HepG2 (cell line): ENCODE results near the gene CFD. TPM values are rescaled to one million over a fixed set of nuclear protein-coding genes. Genes with fewer than 3 reads are reported as not detected.

Experiments used
- ADNP ChIP-seq: sonication (generic); formaldehyde crosslinking; IDR thresholded peaks from 2 replicates; pipeline ENCODE4 v1.4.0; 2020; ENCODE audit warnings: missing genetic modification reagents
- BATF2 ChIP-seq: sonication (generic); formaldehyde crosslinking; IDR thresholded peaks from 2 replicates; pipeline ENCODE4 v1.8.0; 2022; ENCODE audit warnings: mild to moderate bottlenecking, missing genetic modification reagents, moderate library complexity
- CEBPB ChIP-seq: IDR thresholded peaks from 2 replicates; pipeline ENCODE4 v1.6.1; 2011; ENCODE audit warnings: low read depth, low read length, improper control_type of control experiment, borderline replicate concordance
- IRF9 ChIP-seq: sonication (generic); formaldehyde crosslinking; IDR thresholded peaks from 2 replicates; pipeline ENCODE4 v1.8.0; 2022; ENCODE audit warnings: missing genetic modification reagents, mild to moderate bottlenecking, borderline replicate concordance
- KDM2A ChIP-seq: sonication (generic); formaldehyde crosslinking; IDR thresholded peaks from 2 replicates; pipeline ENCODE4 v1.4.0; 2020; ENCODE audit warnings: low read depth, missing genetic modification reagents, borderline replicate concordance
- KDM5B ChIP-seq: sonication (generic); formaldehyde crosslinking; IDR thresholded peaks from 2 replicates; pipeline ENCODE4 v1.4.0; 2020; ENCODE audit warnings: missing genetic modification reagents, mild to moderate bottlenecking, borderline replicate concordance
- LCORL ChIP-seq, 2 experiments: fragments of 450-650 bp in 1 of 2; sonication (generic) in 1 of 2; formaldehyde crosslinking in 1 of 2; IDR thresholded peaks; 2 replicates each; pipeline versions ENCODE4 v1.5.0 to v1.6.1; 2017 to 2020; ENCODE audit warnings: antibody characterized with exemption in 1 of 2, missing genetic modification reagents in 1 of 2
- NR2F6 ChIP-seq, 2 experiments: IDR thresholded peaks; 2 replicates each; pipeline ENCODE4 v1.6.1; 2016; ENCODE audit warnings: antibody characterized with exemption in 1 of 2, mild to moderate bottlenecking in 1 of 2
- NRL ChIP-seq: sonication (generic); formaldehyde crosslinking; IDR thresholded peaks from 2 replicates; pipeline ENCODE4 v1.5.0; 2020; ENCODE audit warnings: missing genetic modification reagents, mild to moderate bottlenecking, moderate library complexity, borderline replicate concordance
- PITX1 ChIP-seq: sonication (generic); formaldehyde crosslinking; IDR thresholded peaks from 2 replicates; pipeline ENCODE4 v1.5.1; 2020; ENCODE audit warnings: mild to moderate bottlenecking, missing genetic modification reagents
- TFAP4 ChIP-seq: sonication (generic); IDR thresholded peaks from 2 replicates; pipeline ENCODE4 v1.6.1; 2016; ENCODE audit warnings: low read depth, borderline replicate concordance
- ZBTB7B ChIP-seq: sonication (generic); formaldehyde crosslinking; IDR thresholded peaks from 2 replicates; pipeline ENCODE4 v1.4.0; 2020; ENCODE audit warnings: missing genetic modification reagents
- ZNF251 ChIP-seq: sonication (generic); formaldehyde crosslinking; IDR thresholded peaks from 2 replicates; pipeline ENCODE4 v1.9.0; 2021; ENCODE audit warnings: mild to moderate bottlenecking, missing genetic modification reagents
- ZNF3 ChIP-seq: IDR thresholded peaks from 2 replicates; pipeline ENCODE4 v1.7.0; 2017; ENCODE audit warnings: inconsistent platforms
- ZNF501 ChIP-seq: sonication (generic); formaldehyde crosslinking; IDR thresholded peaks from 2 replicates; pipeline ENCODE4 v1.5.1; 2020; ENCODE audit warnings: mild to moderate bottlenecking, moderate library complexity, missing genetic modification reagents
- ZNF605 ChIP-seq: sonication (generic); formaldehyde crosslinking; IDR thresholded peaks from 2 replicates; pipeline ENCODE4 v1.8.0; 2022; ENCODE audit warnings: mild to moderate bottlenecking, missing genetic modification reagents
- ZNF619 ChIP-seq: sonication (generic); formaldehyde crosslinking; IDR thresholded peaks from 2 replicates; pipeline ENCODE4 v1.4.0; 2020; ENCODE audit warnings: mild to moderate bottlenecking, missing genetic modification reagents
- polyA plus RNA-seq, 8 experiments: library from polyadenylated mRNA; depleted of rRNA in 3 of 8; stranded (reverse) in 7 of 8; unstranded in 1 of 8; fragments of >200 nt; fragmentation: Illumina TruSeq in 4 of 8; extraction: Trizol in 4 of 8; gene quantifications; 2 replicates each; pipeline versions ENCODE4 v1.2.1 to v1.2.3, GENCODE V29; 2011 to 2016; ENCODE audit warnings: low read depth in 4 of 8, missing spikeins in 1 of 8, mixed read lengths in 1 of 8; ENCODE audit not compliant: insufficient read depth in 1 of 8
- total RNA-seq, 5 experiments: library from RNA; depleted of rRNA; stranded (reverse); fragments of >200 nt; fragmentation: Illumina TruSeq; extraction: Trizol; gene quantifications; 2 replicates each; pipeline ENCODE4 v1.2.3, GENCODE V29; 2016; ENCODE audit warnings: low read depth in 1 of 5
- TF ChIP-seq, protein P1 (sequence below): sonication (generic); formaldehyde crosslinking; IDR thresholded peaks from 2 replicates; pipeline ENCODE4 v1.4.0; 2020; ENCODE audit warnings: missing genetic modification reagents
- TF ChIP-seq, protein P2 (sequence below): sonication (generic); formaldehyde crosslinking; IDR thresholded peaks from 2 replicates; pipeline ENCODE4 v1.4.0; 2020; ENCODE audit warnings: missing genetic modification reagents, borderline replicate concordance

CFD gene
- total and polyA plus RNA-seq, 2 of the 13 experiments (the other 11 are each of a cell fraction or from before 2014, with no cell fraction given): 2.3 to 4.6 TPM

GRCh38 chr19:858868-859843 is at the start of gene CFD (continued):
- TF ChIP-seq, protein P1, sequence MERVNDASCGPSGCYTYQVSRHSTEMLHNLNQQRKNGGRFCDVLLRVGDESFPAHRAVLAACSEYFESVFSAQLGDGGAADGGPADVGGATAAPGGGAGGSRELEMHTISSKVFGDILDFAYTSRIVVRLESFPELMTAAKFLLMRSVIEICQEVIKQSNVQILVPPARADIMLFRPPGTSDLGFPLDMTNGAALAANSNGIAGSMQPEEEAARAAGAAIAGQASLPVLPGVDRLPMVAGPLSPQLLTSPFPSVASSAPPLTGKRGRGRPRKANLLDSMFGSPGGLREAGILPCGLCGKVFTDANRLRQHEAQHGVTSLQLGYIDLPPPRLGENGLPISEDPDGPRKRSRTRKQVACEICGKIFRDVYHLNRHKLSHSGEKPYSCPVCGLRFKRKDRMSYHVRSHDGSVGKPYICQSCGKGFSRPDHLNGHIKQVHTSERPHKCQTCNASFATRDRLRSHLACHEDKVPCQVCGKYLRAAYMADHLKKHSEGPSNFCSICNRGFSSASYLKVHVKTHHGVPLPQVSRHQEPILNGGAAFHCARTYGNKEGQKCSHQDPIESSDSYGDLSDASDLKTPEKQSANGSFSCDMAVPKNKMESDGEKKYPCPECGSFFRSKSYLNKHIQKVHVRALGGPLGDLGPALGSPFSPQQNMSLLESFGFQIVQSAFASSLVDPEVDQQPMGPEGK (CRISPR knock-in tag): peak; percentile 62
- 0 out of 2 replicates have a peak, but pooled peaks have one; percentile 25 for TF ChIP-seq ADNP (CRISPR knock-in tag)
- no peak for TF ChIP-seq ZNF251 (CRISPR knock-in tag)
- no peak for TF ChIP-seq PITX1
- TF ChIP-seq CEBPB: peak; percentile 67
- 0 out of 2 replicates have a peak, but pooled peaks have one; percentile 42 for TF ChIP-seq NRL (CRISPR knock-in tag)
- no peak for TF ChIP-seq BATF2 (CRISPR knock-in tag)
- TF ChIP-seq NR2F6 (IDR thresholded peaks at IDR 0.05): 0 out of 2 replicates have a peak, but pooled peaks have one; percentile 11
- 0 out of 2 replicates have a peak, but pooled peaks have one; percentile 8 for TF ChIP-seq NR2F6 (CRISPR knock-in tag; IDR thresholded peaks at IDR 0.05)
- TF ChIP-seq TFAP4: 0 out of 2 replicates have a peak, but pooled peaks have one; percentile 32
- TF ChIP-seq KDM2A (CRISPR knock-in tag): no peak; the same call in 1 of the 2 replicates
- TF ChIP-seq, protein P2, sequence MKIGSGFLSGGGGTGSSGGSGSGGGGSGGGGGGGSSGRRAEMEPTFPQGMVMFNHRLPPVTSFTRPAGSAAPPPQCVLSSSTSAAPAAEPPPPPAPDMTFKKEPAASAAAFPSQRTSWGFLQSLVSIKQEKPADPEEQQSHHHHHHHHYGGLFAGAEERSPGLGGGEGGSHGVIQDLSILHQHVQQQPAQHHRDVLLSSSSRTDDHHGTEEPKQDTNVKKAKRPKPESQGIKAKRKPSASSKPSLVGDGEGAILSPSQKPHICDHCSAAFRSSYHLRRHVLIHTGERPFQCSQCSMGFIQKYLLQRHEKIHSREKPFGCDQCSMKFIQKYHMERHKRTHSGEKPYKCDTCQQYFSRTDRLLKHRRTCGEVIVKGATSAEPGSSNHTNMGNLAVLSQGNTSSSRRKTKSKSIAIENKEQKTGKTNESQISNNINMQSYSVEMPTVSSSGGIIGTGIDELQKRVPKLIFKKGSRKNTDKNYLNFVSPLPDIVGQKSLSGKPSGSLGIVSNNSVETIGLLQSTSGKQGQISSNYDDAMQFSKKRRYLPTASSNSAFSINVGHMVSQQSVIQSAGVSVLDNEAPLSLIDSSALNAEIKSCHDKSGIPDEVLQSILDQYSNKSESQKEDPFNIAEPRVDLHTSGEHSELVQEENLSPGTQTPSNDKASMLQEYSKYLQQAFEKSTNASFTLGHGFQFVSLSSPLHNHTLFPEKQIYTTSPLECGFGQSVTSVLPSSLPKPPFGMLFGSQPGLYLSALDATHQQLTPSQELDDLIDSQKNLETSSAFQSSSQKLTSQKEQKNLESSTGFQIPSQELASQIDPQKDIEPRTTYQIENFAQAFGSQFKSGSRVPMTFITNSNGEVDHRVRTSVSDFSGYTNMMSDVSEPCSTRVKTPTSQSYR (CRISPR knock-in tag): 0 out of 2 replicates have a peak, but pooled peaks have one; percentile 16
- 0 out of 2 replicates have a peak, but pooled peaks have one; percentile 23 for TF ChIP-seq ZNF605 (CRISPR knock-in tag)
- no peak for TF ChIP-seq LCORL (IDR thresholded peaks at IDR 0.05)
- TF ChIP-seq LCORL (CRISPR knock-in tag; IDR thresholded peaks at IDR 0.05): 0 out of 2 replicates have a peak, but pooled peaks have one; percentile 27
- TF ChIP-seq IRF9 (CRISPR knock-in tag): 0 out of 2 replicates have a peak, but pooled peaks have one; percentile 30
- 0 out of 2 replicates have a peak, but pooled peaks have one; percentile 13 for TF ChIP-seq ZNF501 (CRISPR knock-in tag)
- TF ChIP-seq ZNF619 (CRISPR knock-in tag): peak; percentile 48; the same call in 1 of the 2 replicates
- TF ChIP-seq ZNF3 (CRISPR knock-in tag): 0 out of 2 replicates have a peak, but pooled peaks have one; percentile 31
- TF ChIP-seq KDM5B (CRISPR knock-in tag): 0 out of 2 replicates have a peak, but pooled peaks have one; percentile 16
- TF ChIP-seq ZBTB7B (CRISPR knock-in tag): peak; percentile 70
